GM23248 (cell line): Measurements from ENCODE around the gene PDE1A.
"Not testable (repeated sequence)": the region's sequence is repeated elsewhere in the genome, so short reads cannot be mapped to it uniquely, and the experiment has no call there.

Source experiments
- EZH2 ChIP-seq: fragments of 200-600 bp; sonication (generic); IDR thresholded peaks from 2 replicates; pipeline ENCODE4 v1.6.1; 2018; ENCODE audit warnings: antibody characterized with exemption, mild to moderate bottlenecking; ENCODE audit not compliant: insufficient read depth, poor library complexity, severe bottlenecking
- EZH2phosphoT487 ChIP-seq: fragments of 200-600 bp; sonication (generic); IDR thresholded peaks from 2 replicates; pipeline ENCODE4 v1.6.1; 2018; ENCODE audit warnings: antibody characterized with exemption, moderate library complexity, mild to moderate bottlenecking, low read depth; ENCODE audit not compliant: insufficient read depth

GRCh38 chr2:182276662-182277061 is 150.2 kb downstream of the PDE1A start:
- not testable (repeated sequence) for TF ChIP-seq EZH2, EZH2phosphoT487
